ENCODE data around the gene CTNS.

- TF ChIP-seq ZFP41 (CRISPR knock-in tag; IDR thresholded peaks at IDR 0.05; ENCODE audit: borderline replicate concordance), result no peak
- no peak for TF ChIP-seq DMTF1 (CRISPR knock-in tag; IDR thresholded peaks at IDR 0.05)
- TF ChIP-seq HOXA9 (CRISPR knock-in tag; IDR thresholded peaks at IDR 0.05; ENCODE audit: borderline replicate concordance), result no peak
- TF ChIP-seq DNMT3B (CRISPR knock-in tag; conservative IDR thresholded peaks at IDR 0.05), result no peak
- no peak for TF ChIP-seq CTCF (CRISPR knock-in tag; IDR thresholded peaks at IDR 0.05)
Observed at GRCh38 chr17:3688027-3688553, 51.5 kb downstream of the CTNS start.

Data from HepG2 (cell line).